ENCODE measurements around the gene PLCL2.

DNA sequence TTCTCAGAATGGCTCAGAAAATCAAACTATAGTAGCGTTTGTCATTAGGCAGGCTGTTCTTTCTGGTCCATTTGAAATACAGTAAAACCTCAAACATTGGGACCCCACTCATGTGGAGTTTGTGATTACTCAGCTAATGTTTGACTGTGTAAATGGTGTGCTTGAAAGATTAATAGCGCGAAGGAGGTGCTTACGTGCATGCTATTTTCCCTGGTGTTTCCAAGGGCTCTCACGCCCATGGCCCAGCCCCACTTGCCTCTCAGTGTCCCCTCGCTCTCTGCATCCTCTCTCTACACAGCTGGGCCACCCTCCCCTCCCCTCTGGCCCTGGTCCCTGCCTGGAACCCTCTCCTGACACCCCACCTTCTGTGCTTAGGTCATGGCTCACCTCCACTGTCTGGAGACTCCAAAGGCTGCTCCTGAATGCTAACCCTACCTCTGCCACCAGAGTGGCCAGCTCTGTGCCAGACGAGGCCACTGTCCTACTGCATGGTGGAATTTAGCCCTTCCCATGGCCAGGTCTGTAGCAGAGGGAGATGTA is 194.2 kb downstream of the PLCL2 start:
- no peak for TF ChIP-seq POLR2A (IDR thresholded peaks at IDR 0.05)
- TF ChIP-seq CTCF (IDR thresholded peaks at IDR 0.05), result no peak
